HG03064 (cell line): ENCODE results near the gene MYT1.
"Not testable (repeated sequence)": the region's sequence is repeated elsewhere in the genome, so short reads cannot be mapped to it uniquely, and the experiment has no call there.

Source experiments
- ATAC-seq: cut with Tn5 transposase; IDR thresholded peaks from one replicate; pipeline ENCODE4 v1.9.1; 2021; ENCODE audit warnings: low read depth; ENCODE audit not compliant: unreplicated experiment

The MYT1 gene

DNA sequence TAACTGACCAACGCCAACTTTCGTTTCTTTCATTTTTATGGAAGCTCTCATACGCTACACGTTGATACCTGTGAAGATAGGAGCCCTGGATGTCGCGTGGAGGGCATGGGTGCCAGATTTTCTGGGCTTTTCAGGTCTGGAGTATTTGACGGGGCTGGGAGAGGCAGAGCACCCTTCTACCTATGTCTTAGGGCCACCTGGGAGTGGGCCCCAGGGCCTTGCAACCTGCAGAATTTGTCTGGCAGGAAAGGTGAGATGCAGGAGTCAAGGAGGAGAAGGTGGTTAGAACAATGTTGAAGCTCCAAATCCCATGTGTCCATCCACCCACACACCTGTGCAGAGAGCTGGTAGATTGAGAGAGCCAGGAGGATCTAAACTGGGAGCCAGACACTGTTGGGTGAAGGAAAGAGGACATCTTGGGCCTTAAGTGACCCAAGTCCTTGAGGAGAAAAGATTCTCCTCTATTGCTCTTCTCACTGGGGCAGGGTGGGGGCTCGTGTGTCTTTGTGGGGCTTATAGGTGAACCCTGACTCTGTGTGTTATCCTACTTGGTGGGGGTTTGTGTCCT is 63.9 kb downstream of the MYT1 start:
- no peak for ATAC-seq

DNA sequence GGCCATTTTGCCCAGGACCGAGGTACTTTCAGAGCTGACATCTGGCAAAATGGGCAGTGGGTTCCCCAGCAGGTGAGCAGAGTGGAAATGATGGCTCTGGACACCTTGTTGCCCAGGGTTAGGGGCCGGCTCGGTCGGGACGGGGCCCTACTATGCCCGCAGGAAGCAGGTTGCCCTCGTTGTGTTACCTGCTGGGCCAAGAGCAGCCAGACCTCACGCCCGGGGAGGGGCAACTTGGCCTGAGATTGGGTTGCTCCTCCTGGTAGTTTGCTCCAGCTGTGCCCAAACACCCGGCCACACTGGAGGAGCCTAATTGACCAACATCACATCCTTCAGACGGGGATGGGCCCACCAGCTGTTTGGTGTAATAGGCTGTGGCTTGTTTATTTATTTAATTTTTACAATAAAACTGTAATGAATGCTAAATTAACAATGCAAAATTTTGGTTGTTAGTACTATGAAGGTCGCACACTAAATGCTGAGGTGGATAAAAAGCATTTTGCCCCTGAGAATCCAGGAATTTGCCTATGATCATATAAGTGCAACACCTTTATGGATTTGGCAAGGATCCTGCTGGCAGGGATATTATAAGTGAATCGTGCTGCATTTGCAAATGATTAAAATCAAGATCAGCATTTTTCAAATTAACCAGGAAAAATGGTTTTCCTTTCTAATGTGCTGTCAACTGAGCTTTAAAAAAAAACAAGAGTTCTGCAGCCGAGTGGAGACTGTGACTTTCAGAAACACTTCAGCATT is 64.7 kb downstream of the MYT1 start:
- no peak for ATAC-seq

DNA sequence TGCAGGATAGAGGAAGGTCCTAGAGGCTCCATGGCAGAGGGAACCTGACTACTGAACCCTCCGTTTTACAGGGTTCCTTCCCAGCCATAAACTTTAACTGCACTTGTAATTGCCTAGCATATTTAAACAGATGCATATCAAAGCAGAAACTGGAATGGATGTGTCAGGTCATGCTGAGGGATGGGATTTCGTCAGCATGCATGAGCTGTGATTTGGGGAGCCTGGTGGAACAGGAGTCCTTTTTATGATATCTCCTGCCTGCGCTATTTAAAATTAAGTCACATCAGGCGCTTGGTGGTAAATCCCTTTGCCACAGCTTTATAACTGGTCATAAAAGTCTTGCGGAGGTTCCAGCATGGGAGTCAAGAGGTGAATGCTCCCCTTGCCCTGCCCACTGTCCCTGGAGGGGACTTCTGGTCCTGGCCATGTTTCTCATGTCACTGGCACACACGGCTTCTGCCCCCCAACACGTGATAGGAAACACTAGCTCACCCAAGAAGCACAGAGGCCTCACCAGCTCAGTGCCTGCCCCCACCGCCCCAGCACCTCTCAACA is 65.3 kb downstream of the MYT1 start:
- no peak for ATAC-seq

DNA sequence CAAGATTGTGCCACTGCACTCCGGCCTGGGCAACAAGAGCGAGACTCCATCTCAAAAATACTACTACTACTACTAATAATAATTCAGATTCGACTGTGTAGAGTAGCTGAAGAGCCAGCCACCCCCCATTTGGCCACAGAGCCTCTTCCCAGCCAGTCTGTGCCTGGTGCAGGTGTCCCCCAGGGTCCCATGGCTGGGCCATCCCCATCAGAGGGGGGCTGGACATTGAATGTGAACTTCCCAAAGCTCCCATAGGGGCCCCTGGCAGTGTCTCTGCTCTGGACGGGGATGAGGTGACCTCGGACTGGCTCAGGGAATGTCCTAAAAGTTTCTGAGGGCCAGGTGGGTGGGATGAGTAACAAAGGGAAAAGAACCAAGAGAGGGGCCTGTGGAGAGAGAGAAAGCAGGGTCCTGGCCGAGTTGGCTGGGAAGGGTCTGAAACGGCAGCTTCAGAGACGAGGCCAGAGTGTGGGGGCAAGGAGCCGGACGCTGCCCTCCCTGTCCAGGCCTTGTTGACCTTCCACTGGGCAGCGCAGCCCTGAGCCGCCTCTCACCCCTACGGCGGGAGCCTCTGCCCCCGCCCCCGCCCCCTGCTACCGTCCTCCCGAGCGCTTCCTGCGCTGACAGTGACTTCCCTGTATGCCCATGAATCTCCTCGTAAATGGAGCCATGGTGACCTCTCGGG is 66.4 kb downstream of the MYT1 start:
- no peak for ATAC-seq

GRCh38 chr20:64231621-64232550 is 67.6 kb downstream of the MYT1 start:
- no peak for ATAC-seq

- no peak for ATAC-seq
Observed at GRCh38 chr20:64232794-64233193, 68.5 kb downstream of the MYT1 start.

- ATAC-seq = no peak
Observed at GRCh38 chr20:64233725-64234124, 69.5 kb downstream of the MYT1 start.

- no peak for ATAC-seq
Observed at GRCh38 chr20:64234291-64234791, 70.1 kb downstream of the MYT1 start.

- not testable (repeated sequence) for ATAC-seq
Observed at GRCh38 chr20:64234921-64235565, 70.8 kb downstream of the MYT1 start.

- no peak for ATAC-seq
Observed at GRCh38 chr20:64236137-64237088, 72.2 kb downstream of the MYT1 start.

DNA sequence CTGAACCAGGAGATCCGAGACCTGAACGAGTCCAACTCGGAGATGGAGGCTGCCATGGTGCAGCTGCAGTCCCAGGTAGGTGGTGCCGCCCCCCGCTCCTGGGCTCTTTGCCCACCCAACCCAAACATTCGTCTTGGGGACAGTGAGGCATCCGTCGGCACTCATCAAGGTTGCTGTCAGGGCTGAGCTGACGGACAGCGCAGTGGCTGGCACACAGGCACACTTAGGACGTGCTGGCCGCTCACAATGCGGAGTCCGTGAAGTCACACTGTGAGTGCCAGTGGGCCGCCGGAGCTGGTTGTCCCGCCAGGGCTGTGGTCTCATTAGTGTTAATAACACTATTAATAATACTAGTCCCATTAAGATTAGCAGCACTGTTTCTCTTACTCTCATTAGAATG is 73.1 kb downstream of the MYT1 start:
- no peak for ATAC-seq

DNA sequence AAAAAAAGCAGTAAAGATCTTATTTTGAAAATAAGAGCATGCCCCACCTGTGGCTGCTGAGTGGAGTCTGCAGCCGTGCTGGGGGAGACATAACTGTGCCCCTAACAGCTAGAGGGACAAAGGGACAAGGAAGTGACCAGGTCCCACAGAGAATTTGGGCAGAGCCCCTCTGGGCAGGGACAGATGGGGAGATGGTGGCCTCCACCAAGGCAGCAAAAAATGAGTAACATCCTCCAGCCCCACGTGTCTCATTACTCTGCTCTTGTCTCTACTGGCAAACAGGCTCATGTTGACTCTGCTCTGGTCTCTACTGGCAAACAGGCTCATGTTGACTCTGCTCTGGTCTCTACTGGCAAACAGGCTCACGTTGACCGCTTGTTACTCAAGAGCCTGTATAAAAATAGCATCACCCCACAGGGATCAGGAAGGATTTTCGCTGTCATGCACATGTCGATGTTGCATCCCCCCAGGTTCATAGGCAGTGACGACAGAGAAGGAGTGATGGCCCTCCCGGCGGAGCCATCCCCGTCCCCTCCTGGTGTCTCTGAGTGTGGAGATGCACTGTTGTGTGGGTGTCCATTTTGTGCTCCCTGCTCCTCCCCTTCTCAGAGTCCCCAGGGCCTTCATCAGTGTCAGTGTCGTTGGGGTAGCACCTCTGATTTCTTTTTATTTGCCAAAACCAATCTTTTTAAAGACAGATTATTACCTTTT is 74.0 kb downstream of the MYT1 start:
- ATAC-seq = no peak

DNA sequence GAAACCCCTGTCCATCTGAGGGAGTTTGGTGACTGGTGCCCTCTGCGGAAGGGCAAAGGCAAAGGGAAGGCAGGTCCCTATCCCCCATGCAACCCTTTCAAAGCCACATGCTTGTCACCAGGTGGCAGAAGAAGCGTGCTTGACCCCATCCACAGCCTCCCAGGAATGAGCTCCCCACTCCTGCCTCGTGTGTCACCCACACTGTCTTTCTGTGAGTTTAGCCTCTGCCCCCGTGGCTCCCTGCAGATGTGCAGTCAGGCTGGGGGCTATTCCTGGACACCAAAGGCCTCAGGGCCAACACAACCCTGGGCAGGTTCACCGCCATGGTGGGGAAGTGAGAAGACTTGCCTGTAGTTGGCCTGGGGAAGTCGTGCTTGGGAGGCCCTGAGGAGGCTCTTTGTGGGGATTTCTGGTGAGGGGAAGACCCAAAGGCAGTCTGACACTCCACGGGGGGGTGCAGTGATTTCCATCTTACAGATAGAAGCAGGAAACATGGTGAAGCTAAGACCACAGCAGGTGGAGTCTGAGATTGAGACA is 74.7 kb downstream of the MYT1 start:
- no peak for ATAC-seq

DNA sequence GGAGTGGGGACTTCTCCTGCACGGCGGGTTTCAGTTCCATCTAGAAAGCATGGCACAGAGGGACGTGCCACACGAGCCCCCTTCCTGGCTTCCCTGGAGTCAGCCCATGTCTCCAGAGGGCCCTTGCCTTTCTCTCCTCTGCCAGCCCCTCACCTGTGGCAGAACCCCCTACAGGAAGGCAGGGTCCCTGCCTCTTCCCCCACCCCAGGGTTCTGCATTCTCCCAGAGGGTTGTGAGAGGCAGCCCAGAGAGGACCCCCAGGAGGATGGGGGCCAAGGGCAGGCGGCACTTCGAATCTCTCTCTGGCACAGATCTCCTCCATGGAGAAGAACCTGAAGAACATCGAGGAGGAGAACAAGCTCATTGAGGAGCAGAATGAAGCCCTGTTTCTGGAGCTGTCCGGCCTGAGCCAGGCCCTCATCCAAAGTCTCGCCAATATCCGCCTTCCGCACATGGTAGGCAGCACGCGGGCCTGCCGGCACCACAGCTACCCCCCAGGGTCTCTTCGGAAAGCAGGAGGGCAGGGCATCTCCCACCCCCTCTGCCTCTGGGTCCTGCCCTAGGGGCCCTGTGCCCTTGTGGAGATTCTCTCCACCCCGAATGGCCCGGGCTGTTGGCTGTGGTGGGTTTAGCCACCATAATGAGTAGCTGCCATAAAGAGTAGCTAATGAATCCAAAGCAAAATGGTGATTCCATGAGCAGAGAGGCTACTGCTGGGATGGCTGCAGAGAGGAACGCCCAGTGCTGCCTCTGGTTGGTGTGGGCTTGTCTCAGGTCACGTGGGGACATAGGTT is 75.4 kb downstream of the MYT1 start:
- ATAC-seq = no peak

DNA sequence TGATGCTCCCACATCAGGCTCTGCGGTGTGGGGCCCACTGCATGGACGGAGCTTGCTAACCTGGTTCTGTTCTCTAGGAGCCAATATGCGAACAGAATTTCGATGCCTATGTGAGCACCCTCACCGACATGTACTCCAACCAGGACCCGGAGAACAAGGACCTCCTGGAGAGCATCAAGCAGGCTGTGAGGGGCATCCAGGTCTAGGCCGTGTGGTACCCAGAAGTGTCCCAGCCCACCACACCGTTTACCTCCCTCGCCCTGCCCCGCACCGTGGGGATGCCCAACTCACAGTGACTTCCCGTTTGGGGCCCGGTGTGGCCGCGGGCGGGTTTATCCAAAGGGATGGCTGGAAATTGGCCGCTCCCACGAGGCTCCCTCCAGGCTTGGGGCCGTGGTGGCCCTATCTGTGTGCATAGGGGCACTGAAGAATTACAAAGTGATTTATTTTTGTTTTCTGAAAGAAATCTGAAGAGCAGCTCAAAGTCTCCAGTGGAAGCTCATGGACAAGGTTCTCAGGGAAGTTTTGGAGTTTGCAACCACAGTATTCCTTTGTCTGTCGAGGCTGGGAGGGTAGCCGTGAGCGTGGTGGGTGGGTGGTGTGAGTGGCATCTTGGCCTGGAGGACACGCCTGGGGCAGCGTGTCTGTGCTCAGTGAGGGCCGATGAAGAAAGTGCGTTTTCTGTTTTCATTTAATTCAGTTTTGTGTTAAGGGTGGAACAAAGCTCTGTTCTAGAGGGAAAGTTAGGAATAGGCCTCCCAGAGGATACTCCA is 76.2 kb downstream of the MYT1 start:
- ATAC-seq = no peak

DNA sequence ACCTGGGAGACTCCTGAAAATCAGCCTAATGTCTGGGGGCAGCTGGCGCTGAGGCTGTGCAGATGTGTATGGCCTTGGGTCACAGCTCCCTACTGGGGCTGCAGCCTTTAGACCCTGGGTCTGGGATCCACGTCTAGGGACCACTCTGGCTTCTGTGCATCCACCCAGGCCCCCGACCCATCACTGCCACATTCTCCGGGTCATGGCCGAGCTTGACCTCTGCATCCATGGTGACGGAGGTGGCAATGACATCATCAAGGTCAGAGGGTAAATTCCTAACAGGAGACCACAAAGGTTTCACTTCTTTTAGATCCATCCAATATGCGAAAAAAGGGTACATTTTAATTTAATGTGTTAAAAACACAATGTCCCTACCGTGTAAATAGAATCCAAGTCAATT is 76.8 kb downstream of the MYT1 start:
- ATAC-seq = no peak
